ENCODE results near the gene CFAP119. TPM values are rescaled to one million over a fixed set of nuclear protein-coding genes. Genes with fewer than 3 reads are reported as not detected.

CFAP119 gene
- total and polyA plus RNA-seq, 10 of the 15 experiments (the other 5 are each of a cell fraction or from before 2014, with no cell fraction given): 2.2 to 9.4 (median 4.3) TPM

DNA sequence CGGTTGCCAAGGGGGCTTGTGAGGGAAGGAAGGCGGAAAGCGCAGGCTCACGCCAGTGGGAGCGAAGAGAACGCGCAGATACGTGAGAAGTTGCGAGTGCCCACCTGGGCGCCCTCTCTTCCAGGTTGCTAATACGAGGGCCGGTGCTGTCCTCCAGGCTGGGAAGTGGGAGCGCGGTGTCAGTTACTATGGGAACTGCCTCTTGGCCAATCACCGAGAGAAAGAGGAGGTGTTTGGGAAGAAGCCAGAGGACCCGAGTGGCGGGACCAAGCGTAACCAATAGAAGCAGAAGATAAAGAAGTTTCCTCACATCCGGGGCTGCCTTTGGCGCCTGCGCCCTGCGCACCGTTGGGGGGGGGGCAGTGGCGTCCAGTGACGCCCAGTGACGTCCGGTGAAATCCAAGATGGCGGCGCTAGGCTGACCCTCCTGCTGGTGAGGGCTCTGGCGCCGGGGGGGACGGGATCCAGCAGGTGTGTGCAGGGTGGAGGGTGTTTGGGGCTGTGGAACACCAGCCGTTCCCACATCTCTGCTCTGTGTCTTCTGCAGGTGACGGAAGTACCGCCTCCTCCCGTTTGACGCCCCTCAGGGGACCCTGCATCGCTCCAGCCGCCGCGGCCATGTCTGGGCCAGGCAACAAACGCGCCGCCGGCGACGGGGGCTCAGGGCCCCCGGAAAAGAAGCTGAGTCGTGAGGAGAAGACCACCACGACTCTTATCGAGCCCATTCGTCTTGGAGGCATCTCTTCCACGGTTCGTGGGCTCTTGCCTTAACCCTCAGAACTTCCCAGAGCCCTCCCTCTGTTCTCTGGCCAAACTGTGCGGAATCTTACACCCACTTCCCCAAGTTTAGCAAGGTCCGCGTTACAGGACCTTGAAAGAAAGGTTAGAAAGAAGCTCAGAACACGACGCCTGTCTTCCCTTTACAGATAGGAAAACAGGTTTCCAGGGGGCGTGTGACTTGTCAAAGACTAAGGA, at the start of gene CFAP119, which contains the start of gene RNF40 (continued):
- TF ChIP-seq KLF5 (IDR thresholded peaks at IDR 0.05; ENCODE audit: partially characterized antibody): no peak
- TF ChIP-seq CBX3 (IDR thresholded peaks at IDR 0.05; ENCODE audit: borderline replicate concordance, low read depth): no peak
- TF ChIP-seq, protein P1, sequence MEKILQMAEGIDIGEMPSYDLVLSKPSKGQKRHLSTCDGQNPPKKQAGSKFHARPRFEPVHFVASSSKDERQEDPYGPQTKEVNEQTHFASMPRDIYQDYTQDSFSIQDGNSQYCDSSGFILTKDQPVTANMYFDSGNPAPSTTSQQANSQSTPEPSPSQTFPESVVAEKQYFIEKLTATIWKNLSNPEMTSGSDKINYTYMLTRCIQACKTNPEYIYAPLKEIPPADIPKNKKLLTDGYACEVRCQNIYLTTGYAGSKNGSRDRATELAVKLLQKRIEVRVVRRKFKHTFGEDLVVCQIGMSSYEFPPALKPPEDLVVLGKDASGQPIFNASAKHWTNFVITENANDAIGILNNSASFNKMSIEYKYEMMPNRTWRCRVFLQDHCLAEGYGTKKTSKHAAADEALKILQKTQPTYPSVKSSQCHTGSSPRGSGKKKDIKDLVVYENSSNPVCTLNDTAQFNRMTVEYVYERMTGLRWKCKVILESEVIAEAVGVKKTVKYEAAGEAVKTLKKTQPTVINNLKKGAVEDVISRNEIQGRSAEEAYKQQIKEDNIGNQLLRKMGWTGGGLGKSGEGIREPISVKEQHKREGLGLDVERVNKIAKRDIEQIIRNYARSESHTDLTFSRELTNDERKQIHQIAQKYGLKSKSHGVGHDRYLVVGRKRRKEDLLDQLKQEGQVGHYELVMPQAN (conservative IDR thresholded peaks at IDR 0.05): peak; percentile 99
- TF ChIP-seq, protein P2, sequence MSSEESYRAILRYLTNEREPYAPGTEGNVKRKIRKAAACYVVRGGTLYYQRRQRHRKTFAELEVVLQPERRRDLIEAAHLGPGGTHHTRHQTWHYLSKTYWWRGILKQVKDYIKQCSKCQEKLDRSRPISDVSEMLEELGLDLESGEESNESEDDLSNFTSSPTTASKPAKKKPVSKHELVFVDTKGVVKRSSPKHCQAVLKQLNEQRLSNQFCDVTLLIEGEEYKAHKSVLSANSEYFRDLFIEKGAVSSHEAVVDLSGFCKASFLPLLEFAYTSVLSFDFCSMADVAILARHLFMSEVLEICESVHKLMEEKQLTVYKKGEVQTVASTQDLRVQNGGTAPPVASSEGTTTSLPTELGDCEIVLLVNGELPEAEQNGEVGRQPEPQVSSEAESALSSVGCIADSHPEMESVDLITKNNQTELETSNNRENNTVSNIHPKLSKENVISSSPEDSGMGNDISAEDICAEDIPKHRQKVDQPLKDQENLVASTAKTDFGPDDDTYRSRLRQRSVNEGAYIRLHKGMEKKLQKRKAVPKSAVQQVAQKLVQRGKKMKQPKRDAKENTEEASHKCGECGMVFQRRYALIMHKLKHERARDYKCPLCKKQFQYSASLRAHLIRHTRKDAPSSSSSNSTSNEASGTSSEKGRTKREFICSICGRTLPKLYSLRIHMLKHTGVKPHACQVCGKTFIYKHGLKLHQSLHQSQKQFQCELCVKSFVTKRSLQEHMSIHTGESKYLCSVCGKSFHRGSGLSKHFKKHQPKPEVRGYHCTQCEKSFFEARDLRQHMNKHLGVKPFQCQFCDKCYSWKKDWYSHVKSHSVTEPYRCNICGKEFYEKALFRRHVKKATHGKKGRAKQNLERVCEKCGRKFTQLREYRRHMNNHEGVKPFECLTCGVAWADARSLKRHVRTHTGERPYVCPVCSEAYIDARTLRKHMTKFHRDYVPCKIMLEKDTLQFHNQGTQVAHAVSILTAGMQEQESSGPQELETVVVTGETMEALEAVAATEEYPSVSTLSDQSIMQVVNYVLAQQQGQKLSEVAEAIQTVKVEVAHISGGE (CRISPR knock-in tag; IDR thresholded peaks at IDR 0.05): no peak
- TF ChIP-seq ATF7 (IDR thresholded peaks at IDR 0.05; ENCODE audit: low read depth): no peak; the same call in 1 of the 2 replicates
- TF ChIP-seq, protein P3, sequence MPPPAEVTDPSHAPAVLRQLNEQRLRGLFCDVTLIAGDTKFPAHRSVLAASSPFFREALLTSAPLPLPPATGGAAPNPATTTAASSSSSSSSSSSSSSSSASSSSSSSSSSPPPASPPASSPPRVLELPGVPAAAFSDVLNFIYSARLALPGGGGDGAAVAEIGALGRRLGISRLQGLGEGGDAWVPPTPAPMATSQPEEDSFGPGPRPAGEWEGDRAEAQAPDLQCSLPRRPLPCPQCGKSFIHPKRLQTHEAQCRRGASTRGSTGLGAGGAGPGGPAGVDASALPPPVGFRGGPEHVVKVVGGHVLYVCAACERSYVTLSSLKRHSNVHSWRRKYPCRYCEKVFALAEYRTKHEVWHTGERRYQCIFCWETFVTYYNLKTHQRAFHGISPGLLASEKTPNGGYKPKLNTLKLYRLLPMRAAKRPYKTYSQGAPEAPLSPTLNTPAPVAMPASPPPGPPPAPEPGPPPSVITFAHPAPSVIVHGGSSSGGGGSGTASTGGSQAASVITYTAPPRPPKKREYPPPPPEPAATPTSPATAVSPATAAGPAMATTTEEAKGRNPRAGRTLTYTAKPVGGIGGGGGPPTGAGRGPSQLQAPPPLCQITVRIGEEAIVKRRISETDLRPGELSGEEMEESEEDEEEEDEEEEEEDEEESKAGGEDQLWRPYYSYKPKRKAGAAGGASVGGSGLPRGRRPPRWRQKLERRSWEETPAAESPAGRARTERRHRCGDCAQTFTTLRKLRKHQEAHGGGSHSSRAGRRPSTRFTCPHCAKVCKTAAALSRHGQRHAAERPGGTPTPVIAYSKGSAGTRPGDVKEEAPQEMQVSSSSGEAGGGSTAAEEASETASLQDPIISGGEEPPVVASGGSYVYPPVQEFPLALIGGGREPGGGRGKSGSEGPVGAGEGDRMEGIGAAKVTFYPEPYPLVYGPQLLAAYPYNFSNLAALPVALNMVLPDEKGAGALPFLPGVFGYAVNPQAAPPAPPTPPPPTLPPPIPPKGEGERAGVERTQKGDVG (CRISPR knock-in tag; IDR thresholded peaks at IDR 0.05): no peak
- TF ChIP-seq BHLHE40 (IDR thresholded peaks at IDR 0.05; ENCODE audit: borderline replicate concordance in 1 of 2, low read depth in 2 of 2, low read length in 1 of 2): 0 out of 4 replicates have a peak, but pooled peaks of 1 of the 2 experiments have one; percentile 3
- TF ChIP-seq TCF12 (IDR thresholded peaks at IDR 0.05; ENCODE audit: low read depth, low read length): peak; percentile 32; the same call in 1 of the 2 replicates
- TF ChIP-seq, protein P4, sequence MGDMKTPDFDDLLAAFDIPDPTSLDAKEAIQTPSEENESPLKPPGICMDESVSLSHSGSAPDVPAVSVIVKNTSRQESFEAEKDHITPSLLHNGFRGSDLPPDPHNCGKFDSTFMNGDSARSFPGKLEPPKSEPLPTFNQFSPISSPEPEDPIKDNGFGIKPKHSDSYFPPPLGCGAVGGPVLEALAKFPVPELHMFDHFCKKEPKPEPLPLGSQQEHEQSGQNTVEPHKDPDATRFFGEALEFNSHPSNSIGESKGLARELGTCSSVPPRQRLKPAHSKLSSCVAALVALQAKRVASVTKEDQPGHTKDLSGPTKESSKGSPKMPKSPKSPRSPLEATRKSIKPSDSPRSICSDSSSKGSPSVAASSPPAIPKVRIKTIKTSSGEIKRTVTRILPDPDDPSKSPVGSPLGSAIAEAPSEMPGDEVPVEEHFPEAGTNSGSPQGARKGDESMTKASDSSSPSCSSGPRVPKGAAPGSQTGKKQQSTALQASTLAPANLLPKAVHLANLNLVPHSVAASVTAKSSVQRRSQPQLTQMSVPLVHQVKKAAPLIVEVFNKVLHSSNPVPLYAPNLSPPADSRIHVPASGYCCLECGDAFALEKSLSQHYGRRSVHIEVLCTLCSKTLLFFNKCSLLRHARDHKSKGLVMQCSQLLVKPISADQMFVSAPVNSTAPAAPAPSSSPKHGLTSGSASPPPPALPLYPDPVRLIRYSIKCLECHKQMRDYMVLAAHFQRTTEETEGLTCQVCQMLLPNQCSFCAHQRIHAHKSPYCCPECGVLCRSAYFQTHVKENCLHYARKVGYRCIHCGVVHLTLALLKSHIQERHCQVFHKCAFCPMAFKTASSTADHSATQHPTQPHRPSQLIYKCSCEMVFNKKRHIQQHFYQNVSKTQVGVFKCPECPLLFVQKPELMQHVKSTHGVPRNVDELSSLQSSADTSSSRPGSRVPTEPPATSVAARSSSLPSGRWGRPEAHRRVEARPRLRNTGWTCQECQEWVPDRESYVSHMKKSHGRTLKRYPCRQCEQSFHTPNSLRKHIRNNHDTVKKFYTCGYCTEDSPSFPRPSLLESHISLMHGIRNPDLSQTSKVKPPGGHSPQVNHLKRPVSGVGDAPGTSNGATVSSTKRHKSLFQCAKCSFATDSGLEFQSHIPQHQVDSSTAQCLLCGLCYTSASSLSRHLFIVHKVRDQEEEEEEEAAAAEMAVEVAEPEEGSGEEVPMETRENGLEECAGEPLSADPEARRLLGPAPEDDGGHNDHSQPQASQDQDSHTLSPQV (IDR thresholded peaks at IDR 0.05): no peak
- TF ChIP-seq, protein P5, sequence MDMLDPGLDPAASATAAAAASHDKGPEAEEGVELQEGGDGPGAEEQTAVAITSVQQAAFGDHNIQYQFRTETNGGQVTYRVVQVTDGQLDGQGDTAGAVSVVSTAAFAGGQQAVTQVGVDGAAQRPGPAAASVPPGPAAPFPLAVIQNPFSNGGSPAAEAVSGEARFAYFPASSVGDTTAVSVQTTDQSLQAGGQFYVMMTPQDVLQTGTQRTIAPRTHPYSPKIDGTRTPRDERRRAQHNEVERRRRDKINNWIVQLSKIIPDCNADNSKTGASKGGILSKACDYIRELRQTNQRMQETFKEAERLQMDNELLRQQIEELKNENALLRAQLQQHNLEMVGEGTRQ (IDR thresholded peaks at IDR 0.05; ENCODE audit: borderline replicate concordance, low read depth, low read length): no peak
- TF ChIP-seq, protein P6, sequence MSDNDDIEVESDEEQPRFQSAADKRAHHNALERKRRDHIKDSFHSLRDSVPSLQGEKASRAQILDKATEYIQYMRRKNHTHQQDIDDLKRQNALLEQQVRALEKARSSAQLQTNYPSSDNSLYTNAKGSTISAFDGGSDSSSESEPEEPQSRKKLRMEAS (IDR thresholded peaks at IDR 0.05; ENCODE audit: low read depth, low read length): peak; percentile 22; the same call in 1 of the 2 replicates
- peak; percentile 99 for TF ChIP-seq YY1 (IDR thresholded peaks at IDR 0.05; ENCODE audit: low read depth, low read length)

Measured in GM12878 (cell line).